ENCODE data around the gene KLK14.

DNA sequence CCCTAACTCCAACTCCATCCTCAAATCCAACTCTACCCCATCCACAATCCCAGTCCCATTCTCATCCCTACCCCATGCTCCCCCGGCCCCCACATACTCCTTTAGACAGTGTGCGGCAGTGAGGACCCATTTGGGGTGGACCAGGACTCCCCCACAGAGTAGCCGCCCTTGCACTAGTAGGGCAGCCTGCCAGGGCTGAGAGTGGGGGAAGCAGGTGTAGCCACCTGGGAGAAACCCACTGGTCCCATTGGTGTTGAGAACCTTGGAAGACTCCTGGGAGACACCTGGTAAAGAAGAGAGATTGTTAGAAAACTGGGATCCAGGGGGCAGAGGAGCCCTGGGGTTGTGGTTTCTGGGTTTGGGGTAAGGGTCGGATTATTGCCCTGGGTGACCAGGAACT, 22.4 kb downstream of the KLK14 start:
- TF ChIP-seq, protein P1, sequence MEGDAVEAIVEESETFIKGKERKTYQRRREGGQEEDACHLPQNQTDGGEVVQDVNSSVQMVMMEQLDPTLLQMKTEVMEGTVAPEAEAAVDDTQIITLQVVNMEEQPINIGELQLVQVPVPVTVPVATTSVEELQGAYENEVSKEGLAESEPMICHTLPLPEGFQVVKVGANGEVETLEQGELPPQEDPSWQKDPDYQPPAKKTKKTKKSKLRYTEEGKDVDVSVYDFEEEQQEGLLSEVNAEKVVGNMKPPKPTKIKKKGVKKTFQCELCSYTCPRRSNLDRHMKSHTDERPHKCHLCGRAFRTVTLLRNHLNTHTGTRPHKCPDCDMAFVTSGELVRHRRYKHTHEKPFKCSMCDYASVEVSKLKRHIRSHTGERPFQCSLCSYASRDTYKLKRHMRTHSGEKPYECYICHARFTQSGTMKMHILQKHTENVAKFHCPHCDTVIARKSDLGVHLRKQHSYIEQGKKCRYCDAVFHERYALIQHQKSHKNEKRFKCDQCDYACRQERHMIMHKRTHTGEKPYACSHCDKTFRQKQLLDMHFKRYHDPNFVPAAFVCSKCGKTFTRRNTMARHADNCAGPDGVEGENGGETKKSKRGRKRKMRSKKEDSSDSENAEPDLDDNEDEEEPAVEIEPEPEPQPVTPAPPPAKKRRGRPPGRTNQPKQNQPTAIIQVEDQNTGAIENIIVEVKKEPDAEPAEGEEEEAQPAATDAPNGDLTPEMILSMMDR (IDR thresholded peaks at IDR 0.05): no peak
- no peak for TF ChIP-seq POLR2A (IDR thresholded peaks at IDR 0.05)
- no peak for TF ChIP-seq POLR2AphosphoS5 (IDR thresholded peaks at IDR 0.05; ENCODE audit: insufficient read depth in 1 of 2, low read depth in 1 of 2)
